Stimulated activated CD4-positive, alpha-beta T cell treated with anti-CD3 and anti-CD28 coated beads, TNF-alpha, amount 100 ng/mL, for 48 hours (primary cell): Measurements from ENCODE around the gene ATP7A.
"Not testable (repeated sequence)": the region's sequence is repeated elsewhere in the genome, so short reads cannot be mapped to it uniquely, and the experiment has no call there.

Experiments
- DNase-seq, 3 donors: peaks; one replicate each; pipeline ENCODE4 v3.0.0-alpha.2; 2020; ENCODE audit warnings: low read depth in 3 of 3

The ATP7A gene

GRCh38 chrX:77945031-77945430 lies 34.5 kb downstream of the ATP7A start:
- DNase-seq: not testable (repeated sequence)

DNA sequence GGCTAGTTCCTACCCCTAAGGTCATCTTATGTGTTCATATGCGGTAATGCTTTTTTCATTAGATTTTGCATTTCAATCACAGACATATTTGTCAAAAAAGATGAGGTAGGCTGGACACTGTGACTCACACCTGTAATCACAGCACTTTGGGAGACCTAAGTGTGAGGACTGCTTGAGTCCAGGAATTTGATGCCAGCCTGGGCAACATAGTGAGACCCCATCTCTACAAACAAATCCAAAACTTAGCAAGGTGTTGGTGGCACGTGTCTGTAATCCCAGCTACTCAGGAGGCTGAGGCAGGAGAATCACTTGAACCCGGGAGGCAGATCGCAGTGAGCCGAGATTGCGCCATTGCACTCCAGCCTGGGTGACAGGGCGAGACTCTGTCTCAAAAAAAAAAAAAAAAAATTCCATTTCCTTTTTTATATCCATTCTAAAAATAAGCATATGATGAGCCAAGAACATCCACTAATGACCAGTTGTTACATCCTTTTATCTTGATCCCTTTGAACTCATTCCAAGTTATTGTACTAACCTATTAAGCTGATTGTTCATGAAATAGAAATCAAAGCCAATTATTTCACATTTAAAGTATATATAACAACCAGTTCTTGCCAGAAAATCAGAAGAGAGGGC lies 35.5 kb downstream of the ATP7A start:
- no peak for DNase-seq

DNA sequence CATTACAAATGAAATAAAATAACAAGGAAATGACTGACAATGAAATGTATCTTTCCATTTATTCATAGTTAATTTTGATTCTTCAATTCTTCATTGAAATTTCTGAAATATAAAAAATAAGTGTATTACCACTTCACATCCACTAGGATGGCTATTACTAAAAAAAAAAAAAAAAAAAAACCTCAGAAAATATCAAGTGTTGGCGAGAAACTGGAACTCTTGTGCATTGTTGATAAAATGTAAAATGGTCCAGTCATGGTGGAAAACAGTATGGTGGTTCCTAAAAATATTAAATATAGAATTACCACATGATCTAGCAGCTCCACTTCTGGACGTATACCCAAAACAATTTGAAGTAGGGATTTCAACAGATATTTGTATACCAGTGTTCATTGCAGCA lies 36.1 kb downstream of the ATP7A start:
- DNase-seq: no peak

- no peak for DNase-seq
Observed at GRCh38 chrX:77949840-77950239, 39.3 kb downstream of the ATP7A start.

DNA sequence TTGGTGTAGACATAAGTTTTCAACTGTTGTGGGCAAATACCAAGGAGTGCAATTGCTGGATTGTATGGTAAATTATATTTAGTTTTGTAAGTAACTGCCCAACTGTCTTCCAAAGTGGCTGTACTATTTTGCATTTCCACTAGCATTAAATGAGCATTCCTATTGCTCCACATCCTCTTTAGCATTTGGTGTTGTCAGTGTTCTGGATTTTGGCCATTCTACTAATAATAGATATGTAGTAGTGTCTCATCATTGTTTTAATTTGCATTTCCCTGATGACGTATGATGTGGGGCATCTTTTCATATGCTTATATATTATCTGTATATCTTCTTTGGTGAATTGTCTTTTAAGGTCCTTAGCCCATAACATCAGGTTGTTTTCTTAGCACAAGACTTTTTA lies 41.7 kb downstream of the ATP7A start:
- DNase-seq: no peak

- DNase-seq: no peak
Observed at GRCh38 chrX:77953302-77953701, 42.8 kb downstream of the ATP7A start.

GRCh38 chrX:77953708-77954107 lies 43.2 kb downstream of the ATP7A start:
- no peak for DNase-seq

DNA sequence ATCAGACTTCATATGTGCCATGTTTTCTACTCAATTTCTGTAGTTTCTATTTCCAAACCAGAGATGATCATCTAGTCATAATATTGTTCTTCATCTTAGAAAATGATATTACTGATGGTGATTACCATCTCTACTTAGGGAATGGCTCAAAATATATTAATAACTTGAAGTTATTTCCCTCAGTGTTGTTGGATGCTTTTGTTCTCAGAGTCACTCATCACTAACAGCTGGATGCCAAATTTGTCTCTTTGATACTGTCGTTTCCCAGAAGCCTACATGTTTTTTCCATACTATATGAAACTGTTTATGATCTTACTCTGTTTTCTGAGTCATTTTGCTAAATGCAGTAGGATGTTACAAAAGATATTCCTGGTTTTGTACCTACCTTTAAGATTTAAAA lies 50.1 kb downstream of the ATP7A start:
- DNase-seq: no peak

GRCh38 chrX:77961063-77961462 lies 50.6 kb downstream of the ATP7A start:
- DNase-seq: no peak

- DNase-seq: no peak
Observed at GRCh38 chrX:77962068-77962902, 51.8 kb downstream of the ATP7A start.

- no peak for DNase-seq
Observed at GRCh38 chrX:77966361-77966760, 55.9 kb downstream of the ATP7A start.

- DNase-seq: no peak
Observed at GRCh38 chrX:77967631-77968030, 57.1 kb downstream of the ATP7A start.

DNA sequence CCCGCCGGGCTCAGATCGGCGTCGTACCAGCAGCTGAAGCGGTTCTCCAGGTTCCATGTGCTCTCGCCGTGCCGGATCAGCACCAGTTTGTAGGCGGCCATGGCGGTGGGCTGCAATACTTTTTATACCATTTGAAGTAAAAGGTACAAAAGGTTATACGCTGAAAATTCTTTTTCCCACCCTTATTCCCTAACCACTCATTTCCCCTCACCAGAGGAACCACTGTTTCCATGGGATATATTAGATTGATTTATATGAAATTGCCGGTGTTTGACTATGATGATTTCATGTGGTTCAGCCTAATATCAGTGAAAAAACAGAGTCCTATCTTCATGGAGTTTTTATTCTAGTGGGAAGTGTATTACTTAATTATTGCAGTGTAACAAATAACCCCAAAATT lies 59.0 kb downstream of the ATP7A start, which contains the start of gene PGAM4:
TSS of gene PGAM4 (minus strand) at position 101 of the 400 bp plus-strand sequence. CDS start at position 101, 0 bp downstream.
- DNase-seq: no peak

DNA sequence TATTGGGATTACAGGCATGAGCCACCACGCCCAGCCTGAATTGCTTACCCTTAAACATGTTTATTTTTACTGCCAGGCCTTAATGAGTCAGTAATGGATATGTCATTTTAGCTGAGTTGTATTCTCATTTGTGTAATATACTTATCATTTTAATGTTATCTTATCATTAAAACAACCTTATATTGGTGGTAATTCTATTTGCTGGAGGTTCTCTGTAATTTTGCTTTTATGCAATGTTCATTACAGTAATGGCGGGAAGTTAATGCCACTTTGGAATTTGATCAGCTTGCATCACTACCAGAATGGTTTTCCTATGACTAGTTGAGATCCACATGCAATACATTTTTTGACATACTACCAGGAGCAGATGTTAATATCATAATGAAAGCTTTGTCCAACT lies 65.3 kb downstream of the ATP7A start:
- DNase-seq: no peak

- no peak for DNase-seq
Observed at GRCh38 chrX:77977095-77977494, 66.6 kb downstream of the ATP7A start.

DNA sequence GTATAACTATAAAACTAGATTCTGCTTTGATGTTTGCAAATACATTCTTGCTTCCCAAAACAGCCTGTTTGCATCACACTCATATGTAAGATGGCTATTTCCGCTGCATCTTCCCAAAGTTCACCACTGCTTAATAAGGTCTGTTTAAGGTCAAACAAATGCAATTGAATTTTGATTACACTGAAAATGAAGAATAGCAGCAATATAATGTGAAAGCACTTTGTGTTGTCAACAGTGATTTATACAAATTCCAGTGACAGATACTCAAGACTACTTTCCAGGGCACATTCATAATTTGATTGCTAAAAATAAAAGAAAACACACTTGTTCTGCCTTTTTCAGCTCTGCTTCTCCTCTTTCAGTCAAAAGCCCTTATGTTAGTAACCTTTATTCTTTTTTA lies 67.0 kb downstream of the ATP7A start:
- no peak for DNase-seq

GRCh38 chrX:77979870-77980269 lies 69.4 kb downstream of the ATP7A start:
- DNase-seq: no peak

DNA sequence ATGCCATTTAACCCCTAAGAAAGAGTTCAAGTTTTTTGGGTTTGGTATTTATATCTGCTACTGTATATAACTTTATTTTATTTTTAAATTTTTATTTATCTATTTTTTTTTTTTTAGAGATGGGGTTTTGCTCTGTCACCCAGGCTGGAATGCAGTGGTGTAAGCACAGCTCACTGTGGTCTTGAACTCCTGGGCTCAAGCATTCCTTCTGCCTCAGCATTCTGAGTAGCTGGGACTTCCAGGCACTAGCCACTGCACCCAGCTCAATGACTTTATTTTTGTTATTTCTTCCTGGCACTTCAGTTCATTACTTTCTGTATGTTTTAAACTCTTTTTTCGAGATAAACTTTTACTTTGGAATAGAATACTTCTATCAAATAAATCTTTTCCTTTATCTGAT lies 101.4 kb downstream of the ATP7A start:
- DNase-seq: no peak

GRCh38 chrX:78019586-78020483 lies 109.3 kb downstream of the ATP7A start:
- DNase-seq: no peak

DNA sequence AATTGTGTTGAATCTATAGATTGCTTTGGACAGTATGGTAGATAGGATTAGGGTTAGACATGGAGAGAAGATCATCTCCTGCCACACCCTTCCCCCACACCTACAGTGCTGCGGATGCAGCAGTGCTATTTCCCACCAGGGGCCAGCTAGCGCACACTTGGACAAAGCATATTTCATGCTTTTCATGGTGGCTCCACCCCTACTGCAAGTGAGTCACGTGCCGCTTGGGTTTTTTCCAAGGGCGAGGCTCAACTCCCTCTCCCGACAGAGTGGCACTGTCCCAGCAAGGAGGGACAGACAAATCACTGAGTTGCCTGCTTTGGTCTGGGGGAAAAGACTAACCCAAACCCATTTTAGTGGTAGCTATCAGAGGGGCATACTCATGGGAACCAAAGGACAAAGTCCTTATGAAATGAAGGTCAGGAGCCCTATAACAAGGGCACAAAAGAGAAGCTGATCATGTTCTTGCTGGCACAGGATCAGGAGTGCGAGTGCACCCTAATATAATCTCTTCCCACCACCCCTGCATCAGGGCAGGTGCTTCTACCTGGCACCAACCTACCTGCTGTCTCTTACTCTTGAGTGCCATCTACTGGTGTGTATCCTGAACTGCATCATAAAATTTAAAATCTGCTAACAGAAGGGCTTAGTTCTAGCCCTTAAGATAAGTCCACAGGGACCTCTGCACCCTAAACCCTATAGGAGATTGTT lies 114.0 kb downstream of the ATP7A start:
- DNase-seq: no peak

DNA sequence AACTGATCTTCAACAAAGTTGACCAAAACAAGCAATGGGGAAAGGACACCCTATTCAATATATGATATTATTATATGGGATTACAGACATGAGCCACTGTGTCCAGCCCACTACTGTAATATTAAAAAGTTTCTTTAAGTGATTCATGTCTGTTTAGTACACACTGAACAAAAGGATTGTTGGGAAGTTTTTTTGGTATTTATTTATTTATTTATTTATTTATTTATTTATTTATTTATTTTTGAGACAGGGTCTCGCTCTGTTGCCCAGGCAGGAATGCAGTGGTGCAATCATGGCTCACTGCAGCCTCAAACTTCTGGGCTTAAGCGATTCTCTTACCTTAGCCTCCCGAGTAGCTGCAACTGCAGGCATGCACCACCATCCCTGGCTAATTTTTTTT lies 117.3 kb downstream of the ATP7A start:
- DNase-seq: no peak

- no peak for DNase-seq
Observed at GRCh38 chrX:78029663-78030062, 119.2 kb downstream of the ATP7A start.
